GM12872 (cell line): ENCODE results near the gene KIRREL3.

Experiments used
- TF ChIP-seq, protein P1 (sequence below): IDR thresholded peaks from 3 replicates; pipeline ENCODE4 v1.5.1; 2011; ENCODE audit warnings: low read depth, mild to moderate bottlenecking, low read length, moderate library complexity; ENCODE audit not compliant: insufficient read depth

Gene KIRREL3

DNA sequence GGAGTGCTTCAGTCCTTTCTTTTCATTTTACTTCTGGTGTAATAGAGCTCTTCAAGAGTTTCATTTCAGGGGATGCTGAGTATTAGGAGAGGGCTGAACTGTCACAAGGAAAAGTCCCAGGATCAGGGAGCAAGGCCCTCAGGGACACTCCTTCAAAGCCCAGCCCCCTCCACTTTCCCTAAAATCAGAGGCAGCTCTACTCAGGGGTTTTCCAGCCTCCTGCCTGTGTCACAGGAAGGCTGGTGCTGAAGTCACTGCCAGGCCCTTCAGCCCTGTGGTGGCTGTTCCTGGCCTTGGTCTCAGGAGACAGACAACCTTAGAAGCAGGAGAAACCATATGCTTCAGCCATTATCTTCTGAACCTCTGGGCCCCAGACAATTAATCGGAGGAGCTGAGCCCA, 36.4 kb upstream of the KIRREL3 start:
- TF ChIP-seq, protein P1, sequence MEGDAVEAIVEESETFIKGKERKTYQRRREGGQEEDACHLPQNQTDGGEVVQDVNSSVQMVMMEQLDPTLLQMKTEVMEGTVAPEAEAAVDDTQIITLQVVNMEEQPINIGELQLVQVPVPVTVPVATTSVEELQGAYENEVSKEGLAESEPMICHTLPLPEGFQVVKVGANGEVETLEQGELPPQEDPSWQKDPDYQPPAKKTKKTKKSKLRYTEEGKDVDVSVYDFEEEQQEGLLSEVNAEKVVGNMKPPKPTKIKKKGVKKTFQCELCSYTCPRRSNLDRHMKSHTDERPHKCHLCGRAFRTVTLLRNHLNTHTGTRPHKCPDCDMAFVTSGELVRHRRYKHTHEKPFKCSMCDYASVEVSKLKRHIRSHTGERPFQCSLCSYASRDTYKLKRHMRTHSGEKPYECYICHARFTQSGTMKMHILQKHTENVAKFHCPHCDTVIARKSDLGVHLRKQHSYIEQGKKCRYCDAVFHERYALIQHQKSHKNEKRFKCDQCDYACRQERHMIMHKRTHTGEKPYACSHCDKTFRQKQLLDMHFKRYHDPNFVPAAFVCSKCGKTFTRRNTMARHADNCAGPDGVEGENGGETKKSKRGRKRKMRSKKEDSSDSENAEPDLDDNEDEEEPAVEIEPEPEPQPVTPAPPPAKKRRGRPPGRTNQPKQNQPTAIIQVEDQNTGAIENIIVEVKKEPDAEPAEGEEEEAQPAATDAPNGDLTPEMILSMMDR: no peak

DNA sequence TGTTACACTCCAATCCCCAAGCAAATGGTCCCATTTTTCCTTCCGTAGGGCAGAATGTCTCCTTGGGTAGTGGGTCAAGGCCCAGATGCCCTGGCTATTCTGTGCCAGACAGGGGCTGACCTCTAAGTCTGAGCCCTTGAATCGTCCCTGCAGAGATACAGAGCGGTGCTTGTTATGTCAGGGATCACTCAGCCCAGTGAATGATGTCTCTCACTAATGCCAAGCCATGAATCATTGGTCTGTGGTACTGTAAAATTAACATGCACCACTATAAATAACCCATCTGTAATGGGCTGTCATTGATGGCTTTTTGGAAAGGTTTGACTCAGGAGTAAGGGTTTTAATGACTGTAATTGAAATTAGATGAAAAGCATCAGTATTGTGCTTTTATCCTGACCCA, 35.3 kb upstream of the KIRREL3 start:
- TF ChIP-seq, protein P1: no peak

DNA sequence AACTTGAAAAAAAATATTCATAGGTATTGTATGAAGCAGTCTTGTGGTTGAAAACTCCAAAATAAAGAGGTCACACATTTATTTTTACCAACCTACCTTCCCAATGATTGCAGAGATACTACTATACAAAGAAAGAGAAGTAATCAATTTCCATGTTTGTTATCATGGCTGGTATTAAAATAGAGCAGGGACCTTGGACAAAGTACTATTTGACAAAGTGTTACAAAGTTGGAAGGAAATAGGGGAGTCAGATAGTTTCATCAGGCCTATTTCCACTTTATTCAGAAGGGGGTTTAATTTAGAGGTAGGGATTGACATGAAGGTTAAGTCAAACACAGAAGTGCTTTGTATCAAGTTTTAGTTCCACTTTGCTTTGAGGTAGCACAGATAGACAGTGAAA, 34.4 kb upstream of the KIRREL3 start:
- TF ChIP-seq, protein P1: no peak

DNA sequence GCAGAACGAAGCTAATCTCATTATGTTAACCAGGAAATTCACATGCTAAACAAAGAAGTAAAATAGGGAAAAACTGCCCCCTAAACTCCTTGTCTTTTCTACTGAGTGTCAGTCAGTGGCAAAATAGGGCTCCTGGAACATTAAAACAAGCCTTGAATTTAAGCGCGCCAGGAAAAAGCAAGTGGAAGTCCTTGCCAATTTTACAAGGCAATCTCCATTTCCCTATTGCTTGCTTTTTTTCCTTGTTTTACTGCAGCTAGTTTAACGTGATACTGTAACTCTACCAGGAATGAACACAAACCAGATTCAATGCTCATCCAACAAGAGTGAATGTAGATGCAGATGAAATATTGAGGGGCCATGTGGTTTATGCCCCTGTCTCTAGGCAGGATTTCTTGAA, 28.1 kb upstream of the KIRREL3 start:
- TF ChIP-seq, protein P1: no peak

DNA sequence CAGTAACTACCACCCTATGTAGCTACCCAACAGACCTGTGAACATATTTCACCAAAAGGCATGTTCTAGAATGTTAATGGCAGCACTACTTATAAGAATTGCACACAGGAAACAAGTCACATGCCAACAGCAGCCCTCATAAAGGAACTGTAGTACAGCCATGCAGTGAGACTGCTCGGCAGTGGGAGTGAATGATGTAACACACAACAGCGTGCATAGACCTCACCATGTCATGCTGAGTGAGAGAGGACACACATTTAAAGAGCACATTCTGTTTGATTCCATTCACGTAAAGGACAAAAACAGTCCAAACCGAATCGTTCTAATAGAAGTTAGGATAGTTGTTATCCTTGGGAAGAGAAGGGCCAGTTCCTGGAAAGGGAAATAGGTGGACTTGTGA, 27.2 kb upstream of the KIRREL3 start:
- TF ChIP-seq, protein P1: no peak

DNA sequence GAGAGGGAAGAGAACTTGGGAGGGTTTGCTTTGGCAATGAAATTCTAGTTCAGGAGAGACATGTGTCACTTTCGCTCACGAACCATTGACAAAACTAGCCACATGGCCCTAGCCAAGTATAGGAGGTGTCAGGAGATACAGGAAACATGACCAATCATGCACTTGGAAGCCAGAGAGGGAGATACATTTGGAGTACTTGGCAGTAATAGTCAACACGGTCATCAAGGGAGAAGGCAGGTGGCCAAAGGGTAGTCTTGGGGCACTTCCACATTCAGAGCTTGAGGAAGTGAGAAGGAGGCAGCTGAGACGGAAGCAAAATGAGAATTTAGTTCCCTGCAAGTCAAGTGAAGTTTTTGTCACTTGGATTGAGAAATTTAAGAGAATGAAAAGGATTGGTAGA, 26.4 kb upstream of the KIRREL3 start:
- TF ChIP-seq, protein P1: no peak

DNA sequence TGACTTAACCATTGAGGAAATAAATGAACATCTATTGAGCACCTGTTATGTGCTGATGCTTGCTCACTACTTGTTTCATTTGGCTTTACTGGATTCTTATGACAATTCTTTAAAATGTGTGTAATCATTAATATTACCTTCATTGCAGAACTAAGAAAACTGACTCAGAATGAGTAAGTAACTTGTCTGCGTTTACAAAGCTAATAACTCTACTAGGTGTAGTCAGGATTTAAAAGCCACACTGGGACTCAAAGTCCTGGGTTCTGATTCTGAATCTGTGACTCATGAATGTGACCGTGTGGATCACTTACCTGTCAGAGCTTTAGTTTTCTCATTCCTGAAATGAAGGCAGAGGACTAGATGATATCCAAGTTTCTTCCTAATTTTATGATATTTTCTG, 23.4 kb upstream of the KIRREL3 start:
- TF ChIP-seq, protein P1: no peak
